Ishikawa (cell line): Measurements from ENCODE around the gene FCHSD2.

ENCODE experiments used
- CEBPB ChIP-seq: IDR thresholded peaks from 2 replicates; pipeline ENCODE4 v1.6.1; 2012
- CREB1 ChIP-seq: IDR thresholded peaks from 2 replicates; pipeline ENCODE4 v1.6.1; 2012; ENCODE audit warnings: low read depth
- EGR1 ChIP-seq: IDR thresholded peaks from 2 replicates; pipeline ENCODE4 v1.6.1; 2012
- EP300 ChIP-seq: IDR thresholded peaks from 2 replicates; pipeline ENCODE4 v1.6.1; 2012; ENCODE audit warnings: borderline replicate concordance
- FOXM1 ChIP-seq: IDR thresholded peaks from 2 replicates; pipeline ENCODE4 v1.6.1; 2012; ENCODE audit warnings: low read depth, borderline replicate concordance
- NFIC ChIP-seq: IDR thresholded peaks from 2 replicates; pipeline ENCODE4 v1.6.1; 2012
- RAD21 ChIP-seq: IDR thresholded peaks from 2 replicates; pipeline ENCODE4 v1.6.1; 2012; ENCODE audit warnings: low read depth
- TAF1 ChIP-seq: IDR thresholded peaks from 2 replicates; pipeline ENCODE4 v1.6.1; 2012; ENCODE audit warnings: low read depth, mild to moderate bottlenecking
- TCF12 ChIP-seq: IDR thresholded peaks from 2 replicates; pipeline ENCODE4 v1.6.1; 2012; ENCODE audit warnings: low read depth
- TEAD4 ChIP-seq: IDR thresholded peaks from 2 replicates; pipeline ENCODE4 v1.6.1; 2012
- YY1 ChIP-seq: IDR thresholded peaks from 2 replicates; pipeline ENCODE4 v1.6.1; 2012; ENCODE audit warnings: low read depth
- ZBTB7A ChIP-seq: IDR thresholded peaks from 2 replicates; pipeline ENCODE4 v1.6.1; 2012; ENCODE audit warnings: low read depth
- TF ChIP-seq, protein P1 (sequence below): IDR thresholded peaks from 2 replicates; pipeline ENCODE4 v1.6.1; 2012; ENCODE audit warnings: low read depth, mild to moderate bottlenecking
- TF ChIP-seq, protein P2 (sequence below): IDR thresholded peaks from 2 replicates; pipeline ENCODE4 v1.6.1; 2012
- TF ChIP-seq, protein P3 (sequence below): IDR thresholded peaks from 2 replicates; pipeline ENCODE4 v1.6.1; 2012

FCHSD2 gene

DNA sequence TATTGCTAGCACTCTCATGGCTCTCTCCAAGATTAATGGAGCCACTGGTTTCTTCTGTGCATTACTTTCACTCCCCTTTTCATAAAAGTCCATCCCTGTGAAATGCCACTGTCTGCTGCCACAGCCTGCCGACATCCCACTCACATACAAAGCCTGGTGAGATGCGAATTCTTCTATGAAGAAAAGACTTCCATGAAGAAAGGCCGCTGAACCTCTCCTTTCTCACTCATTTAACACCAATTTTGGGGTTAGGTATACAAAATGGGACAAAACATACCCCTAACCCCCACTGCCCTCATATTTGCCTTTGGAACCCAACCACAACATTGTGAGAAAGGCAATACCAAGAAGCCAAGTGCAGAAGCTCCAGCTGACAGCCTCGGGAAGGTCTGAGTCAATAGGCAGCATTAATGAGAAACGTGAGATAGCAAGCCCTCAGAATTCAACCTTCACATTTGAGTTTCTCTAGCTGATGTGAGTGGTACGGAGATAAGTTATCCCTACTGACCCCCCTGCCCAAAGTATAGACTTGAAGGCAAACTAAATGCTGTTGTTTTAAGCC is 171.5 kb downstream of the FCHSD2 start:
- TF ChIP-seq, protein P1, sequence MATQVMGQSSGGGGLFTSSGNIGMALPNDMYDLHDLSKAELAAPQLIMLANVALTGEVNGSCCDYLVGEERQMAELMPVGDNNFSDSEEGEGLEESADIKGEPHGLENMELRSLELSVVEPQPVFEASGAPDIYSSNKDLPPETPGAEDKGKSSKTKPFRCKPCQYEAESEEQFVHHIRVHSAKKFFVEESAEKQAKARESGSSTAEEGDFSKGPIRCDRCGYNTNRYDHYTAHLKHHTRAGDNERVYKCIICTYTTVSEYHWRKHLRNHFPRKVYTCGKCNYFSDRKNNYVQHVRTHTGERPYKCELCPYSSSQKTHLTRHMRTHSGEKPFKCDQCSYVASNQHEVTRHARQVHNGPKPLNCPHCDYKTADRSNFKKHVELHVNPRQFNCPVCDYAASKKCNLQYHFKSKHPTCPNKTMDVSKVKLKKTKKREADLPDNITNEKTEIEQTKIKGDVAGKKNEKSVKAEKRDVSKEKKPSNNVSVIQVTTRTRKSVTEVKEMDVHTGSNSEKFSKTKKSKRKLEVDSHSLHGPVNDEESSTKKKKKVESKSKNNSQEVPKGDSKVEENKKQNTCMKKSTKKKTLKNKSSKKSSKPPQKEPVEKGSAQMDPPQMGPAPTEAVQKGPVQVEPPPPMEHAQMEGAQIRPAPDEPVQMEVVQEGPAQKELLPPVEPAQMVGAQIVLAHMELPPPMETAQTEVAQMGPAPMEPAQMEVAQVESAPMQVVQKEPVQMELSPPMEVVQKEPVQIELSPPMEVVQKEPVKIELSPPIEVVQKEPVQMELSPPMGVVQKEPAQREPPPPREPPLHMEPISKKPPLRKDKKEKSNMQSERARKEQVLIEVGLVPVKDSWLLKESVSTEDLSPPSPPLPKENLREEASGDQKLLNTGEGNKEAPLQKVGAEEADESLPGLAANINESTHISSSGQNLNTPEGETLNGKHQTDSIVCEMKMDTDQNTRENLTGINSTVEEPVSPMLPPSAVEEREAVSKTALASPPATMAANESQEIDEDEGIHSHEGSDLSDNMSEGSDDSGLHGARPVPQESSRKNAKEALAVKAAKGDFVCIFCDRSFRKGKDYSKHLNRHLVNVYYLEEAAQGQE = no peak
- no peak for TF ChIP-seq CREB1
- TF ChIP-seq CEBPB = no peak
- TF ChIP-seq RAD21 = no peak
- no peak for TF ChIP-seq TCF12
- TF ChIP-seq, protein P2, sequence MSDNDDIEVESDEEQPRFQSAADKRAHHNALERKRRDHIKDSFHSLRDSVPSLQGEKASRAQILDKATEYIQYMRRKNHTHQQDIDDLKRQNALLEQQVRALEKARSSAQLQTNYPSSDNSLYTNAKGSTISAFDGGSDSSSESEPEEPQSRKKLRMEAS = no peak
- no peak for TF ChIP-seq NFIC
- no peak for TF ChIP-seq YY1
- TF ChIP-seq FOXM1 = no peak
- TF ChIP-seq EP300 = no peak
- TF ChIP-seq ZBTB7A = no peak

DNA sequence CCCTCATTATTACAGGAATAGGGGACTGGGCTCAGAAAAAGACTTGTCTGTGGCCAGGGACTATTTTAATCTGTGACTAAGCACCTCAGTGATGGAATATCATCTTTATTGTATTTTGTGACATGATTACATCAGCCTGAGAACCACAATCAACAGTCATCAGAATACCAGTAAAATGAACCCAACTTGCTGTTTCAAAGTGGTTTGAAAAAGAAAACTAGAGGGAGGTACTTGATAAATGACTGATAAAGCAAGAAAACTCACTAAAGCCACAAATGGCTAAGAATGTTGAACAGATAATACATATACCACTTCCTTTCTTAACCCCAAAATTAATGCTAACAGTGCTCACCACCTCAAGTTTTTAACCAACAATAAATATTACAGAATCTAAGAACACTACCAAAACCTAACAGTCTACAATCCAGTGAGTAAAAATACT is 172.2 kb downstream of the FCHSD2 start:
- TF ChIP-seq FOXM1 = no peak
- no peak for TF ChIP-seq TCF12

DNA sequence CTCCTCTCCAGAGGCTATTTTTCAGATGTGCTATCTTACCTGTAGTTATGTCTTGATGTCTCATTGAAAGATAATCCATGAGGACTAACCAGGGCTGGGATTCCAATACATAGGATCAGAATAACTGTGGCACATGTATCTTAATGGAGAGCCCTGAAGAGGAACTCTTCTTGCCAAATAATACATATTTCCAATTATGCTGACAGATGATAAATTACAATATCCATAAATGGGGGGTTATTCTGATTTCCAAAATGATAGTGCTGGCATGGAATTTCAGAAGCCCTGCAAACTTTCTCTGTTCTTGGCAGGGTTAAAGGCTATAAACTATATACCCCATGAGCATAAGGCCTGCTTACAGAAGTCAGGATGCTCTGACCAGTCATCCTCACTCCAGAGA is 173.7 kb downstream of the FCHSD2 start:
- TF ChIP-seq RAD21 (no peak), CREB1 (no peak), TEAD4 (no peak), NFIC (no peak), FOXM1 (no peak), EP300 (no peak), EGR1 (no peak), ZBTB7A (no peak), TAF1 (no peak), TCF12 (no peak), CEBPB (no peak), YY1 (no peak)
- TF ChIP-seq, protein P2 = no peak
- TF ChIP-seq, protein P3, sequence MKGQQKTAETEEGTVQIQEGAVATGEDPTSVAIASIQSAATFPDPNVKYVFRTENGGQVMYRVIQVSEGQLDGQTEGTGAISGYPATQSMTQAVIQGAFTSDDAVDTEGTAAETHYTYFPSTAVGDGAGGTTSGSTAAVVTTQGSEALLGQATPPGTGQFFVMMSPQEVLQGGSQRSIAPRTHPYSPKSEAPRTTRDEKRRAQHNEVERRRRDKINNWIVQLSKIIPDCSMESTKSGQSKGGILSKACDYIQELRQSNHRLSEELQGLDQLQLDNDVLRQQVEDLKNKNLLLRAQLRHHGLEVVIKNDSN = no peak
- TF ChIP-seq, protein P1 = no peak

DNA sequence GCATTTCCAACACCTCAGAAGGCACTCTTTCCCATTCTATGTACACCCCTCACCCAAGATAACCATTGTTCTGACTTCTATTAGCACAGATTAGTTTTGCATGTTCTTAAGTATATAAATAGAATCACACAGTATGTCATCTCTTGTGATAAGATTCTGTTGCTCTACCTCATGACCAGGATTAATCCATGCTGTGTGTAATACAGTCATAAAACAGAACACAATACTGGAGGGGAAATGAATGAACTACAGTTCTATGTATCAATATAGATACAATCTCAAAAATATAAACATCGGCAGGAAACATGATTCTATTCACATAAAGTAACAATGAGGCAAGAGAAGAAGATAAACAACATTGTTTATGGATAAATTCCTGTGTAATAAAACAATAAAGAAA is 176.4 kb downstream of the FCHSD2 start:
- TF ChIP-seq FOXM1 (no peak), YY1 (no peak), RAD21 (no peak), TEAD4 (no peak), CEBPB (no peak), ZBTB7A (no peak), TCF12 (no peak), TAF1 (no peak), EGR1 (no peak), EP300 (no peak), NFIC (no peak), CREB1 (no peak)
- TF ChIP-seq, protein P1 = no peak
- TF ChIP-seq, protein P3 = no peak
- TF ChIP-seq, protein P2 = no peak

DNA sequence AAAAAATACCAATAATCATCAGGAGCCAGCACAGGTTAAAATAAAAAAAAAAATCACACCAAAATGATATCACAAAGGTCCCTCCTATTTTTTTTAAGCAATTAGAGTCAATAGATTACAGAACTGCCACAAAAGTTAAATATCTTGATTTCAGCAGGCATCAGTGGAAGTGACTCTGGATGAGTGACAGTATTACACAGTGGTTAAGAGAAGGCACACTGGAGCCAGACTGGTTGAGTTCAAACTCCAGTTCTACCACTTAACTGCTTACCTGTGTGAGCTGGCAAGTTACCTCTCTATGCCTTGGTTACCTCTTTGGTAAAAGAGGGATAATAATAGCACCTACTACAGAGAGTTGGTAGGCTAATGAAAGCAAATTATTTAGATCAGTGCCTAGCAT is 179.4 kb downstream of the FCHSD2 start:
- TF ChIP-seq, protein P3 = no peak
- TF ChIP-seq CEBPB = no peak
- no peak for TF ChIP-seq NFIC
